HEK293 (cell line): ENCODE results near the gene HOXA3.

ENCODE experiments used
- CTCF ChIA-PET: fragments of 350-600 bp; formaldehyde crosslinking; extraction: SDS; loops from one replicate; lab custom pipeline; 2021; ENCODE audit warnings: antibody characterized with exemption; lab: Yijun Ruan, JAX
- POLR2A ChIA-PET: fragments of 300-600 bp; formaldehyde crosslinking; extraction: SDS; loops from one replicate; lab custom pipeline; 2020; ENCODE audit warnings: antibody characterized with exemption, inconsistent platforms; lab: Yijun Ruan, JAX
- H3K27ac ChIP-seq: fragments of 200-500 bp; sonication (Bioruptor generic); 2 replicates; pipeline ENCODE4 v1.5.1; 2014; ENCODE audit warnings: low read depth, low read length, control low read depth, inconsistent platforms; ENCODE audit errors: extremely low read depth
- H3K36me3 ChIP-seq, 2 experiments: fragments of 200-500 bp in 1 of 2; sonication (Bioruptor generic) in 1 of 2; 1 replicate in 1 of 2; 2 replicates in 1 of 2; pipeline ENCODE4 v1.5.1; 2014 to 2017; ENCODE audit warnings: inconsistent platforms in 2 of 2, low read length in 2 of 2; ENCODE audit not compliant: control insufficient read depth in 2 of 2, insufficient read depth in 1 of 2
- H3K4me1 ChIP-seq: fragments of 200-500 bp; sonication (Bioruptor generic); 2 replicates; pipeline ENCODE4 v1.5.1; 2014; ENCODE audit warnings: mild to moderate bottlenecking, low read length, inconsistent platforms; ENCODE audit not compliant: control insufficient read depth, insufficient read depth
- H3K4me3 ChIP-seq: 2 replicates; pipeline ENCODE4 v1.5.1; 2011; ENCODE audit warnings: low read depth, mild to moderate bottlenecking, control low read depth, low read length, moderate library complexity
- H3K9me3 ChIP-seq: fragments of 200-500 bp; sonication (Bioruptor generic); 2 replicates; pipeline ENCODE4 v1.5.1; 2014; ENCODE audit warnings: low read depth, low read length, inconsistent platforms; ENCODE audit not compliant: control insufficient read depth, insufficient read depth
- BCL6B ChIP-seq: fragments of 450-650 bp; formaldehyde crosslinking; IDR thresholded peaks from 2 replicates; pipeline ENCODE4 v1.5.1; 2017; ENCODE audit warnings: missing biosample characterization, missing genetic modification characterization
- GLI4 ChIP-seq: fragments of 450-650 bp; formaldehyde crosslinking; IDR thresholded peaks from 2 replicates; pipeline ENCODE4 v1.5.1; 2016; ENCODE audit warnings: missing biosample characterization, missing genetic modification characterization
- HOXD13 ChIP-seq: sonication (generic); formaldehyde crosslinking; IDR thresholded peaks from 2 replicates; pipeline ENCODE4 v1.8.0; 2022; ENCODE audit warnings: missing genetic modification reagents, borderline replicate concordance
- PRDM10 ChIP-seq: fragments of 450-650 bp; formaldehyde crosslinking; IDR thresholded peaks from 2 replicates; pipeline ENCODE4 v1.5.1; 2016; ENCODE audit warnings: missing biosample characterization, missing genetic modification characterization
- WT1 ChIP-seq: fragments of 450-650 bp; formaldehyde crosslinking; IDR thresholded peaks from 2 replicates; pipeline ENCODE4 v1.5.1; 2016; ENCODE audit warnings: missing biosample characterization, missing genetic modification characterization
- YY1 ChIP-seq: fragments of 450-650 bp; formaldehyde crosslinking; IDR thresholded peaks from 2 replicates; pipeline ENCODE4 v1.5.1; 2018; ENCODE audit warnings: missing biosample characterization, missing genetic modification characterization
- ZBTB10 ChIP-seq: fragments of 450-650 bp; formaldehyde crosslinking; IDR thresholded peaks from 2 replicates; pipeline ENCODE4 v1.5.1; 2016; ENCODE audit warnings: missing biosample characterization, missing genetic modification characterization
- ZNF112 ChIP-seq: fragments of 450-650 bp; formaldehyde crosslinking; IDR thresholded peaks from 2 replicates; pipeline ENCODE4 v1.5.0; 2017; ENCODE audit warnings: missing biosample characterization, missing genetic modification characterization
- ZNF16 ChIP-seq: fragments of 450-650 bp; formaldehyde crosslinking; IDR thresholded peaks from 2 replicates; pipeline ENCODE4 v1.5.1; 2016; ENCODE audit warnings: low read depth, missing biosample characterization, missing genetic modification characterization
- ZNF23 ChIP-seq: fragments of 450-650 bp; formaldehyde crosslinking; IDR thresholded peaks from 2 replicates; pipeline ENCODE4 v1.5.1; 2016; ENCODE audit warnings: missing biosample characterization, missing genetic modification characterization, borderline replicate concordance
- ZNF274 ChIP-seq, 2 experiments: fragments of 200-500 bp in 1 of 2; fragments of 450-650 bp in 1 of 2; sonication (Bioruptor generic) in 1 of 2; formaldehyde crosslinking in 1 of 2; IDR thresholded peaks; 2 replicates each; pipeline versions ENCODE4 v1.5.1 to v1.6.1; 2014 to 2016; ENCODE audit warnings: borderline replicate concordance in 1 of 2, inconsistent platforms in 1 of 2, low read length in 1 of 2, missing biosample characterization in 1 of 2, missing genetic modification characterization in 1 of 2
- ZNF426 ChIP-seq: fragments of 450-650 bp; formaldehyde crosslinking; IDR thresholded peaks from 2 replicates; pipeline ENCODE4 v1.5.1; 2017; ENCODE audit warnings: missing biosample characterization, missing genetic modification characterization, mild to moderate bottlenecking, inconsistent platforms, moderate library complexity
- ZNF623 ChIP-seq: fragments of 450-650 bp; formaldehyde crosslinking; IDR thresholded peaks from 2 replicates; pipeline ENCODE4 v1.5.1; 2016; ENCODE audit warnings: missing biosample characterization, missing genetic modification characterization
- ZNF660 ChIP-seq: fragments of 450-650 bp; IDR thresholded peaks from 2 replicates; pipeline ENCODE4 v1.5.1; 2018; ENCODE audit warnings: missing biosample characterization, mild to moderate bottlenecking, missing genetic modification characterization
- ZNF664 ChIP-seq: fragments of 450-650 bp; formaldehyde crosslinking; IDR thresholded peaks from 2 replicates; pipeline ENCODE4 v1.5.1; 2016; ENCODE audit warnings: missing biosample characterization, missing genetic modification characterization
- ZNF76 ChIP-seq: fragments of 450-650 bp; formaldehyde crosslinking; IDR thresholded peaks from 2 replicates; pipeline ENCODE4; 2016; ENCODE audit warnings: low read depth, missing biosample characterization, missing genetic modification characterization, borderline replicate concordance
- TF ChIP-seq, protein P1 (sequence below): fragments of 450-650 bp; formaldehyde crosslinking; IDR thresholded peaks from 2 replicates; pipeline ENCODE4 v1.5.1; 2016; ENCODE audit warnings: missing biosample characterization, missing genetic modification characterization, borderline replicate concordance

HOXA3 gene

DNA sequence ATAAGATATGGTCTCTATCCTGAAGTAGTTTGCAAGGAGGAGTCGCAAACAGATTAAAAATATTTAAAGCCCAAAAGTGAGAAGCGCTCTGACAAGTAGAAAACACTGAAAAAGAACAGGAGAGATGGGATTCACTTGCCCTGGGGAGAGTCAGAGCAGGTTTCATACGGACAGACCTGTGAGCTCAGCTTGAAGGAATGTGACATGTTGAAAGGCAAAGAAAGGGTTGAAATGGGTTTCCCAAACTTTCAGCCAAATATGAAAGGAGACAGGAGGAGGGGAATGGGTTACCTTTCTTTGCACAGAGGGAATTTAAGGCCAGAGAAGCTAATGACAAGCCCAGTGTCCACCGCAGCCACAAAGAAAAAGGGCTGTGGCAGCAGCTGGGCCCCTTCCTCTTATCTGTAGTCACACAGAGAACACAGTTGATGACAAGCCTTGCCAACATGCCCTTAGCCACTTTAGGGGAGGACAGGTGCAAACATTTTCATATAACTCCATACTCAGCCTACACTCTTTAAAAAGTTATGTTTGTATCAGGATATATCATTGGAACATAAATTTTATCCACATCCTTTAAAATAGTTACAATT, 71.4 kb downstream of the HOXA3 start (continued):
- TF ChIP-seq ZBTB10 (tag by site-specific recombination) (no peak), PRDM10 (tag by site-specific recombination) (peak; percentile 78)

GRCh38 chr7:27079234-27079975, 73.0 kb downstream of the HOXA3 start:
- no peak for TF ChIP-seq ZNF76 (tag by site-specific recombination)
- TF ChIP-seq BCL6B = no peak
- TF ChIP-seq GLI4 (tag by site-specific recombination) = no peak
- TF ChIP-seq ZNF274 (IDR thresholded peaks at IDR 0.05; ENCODE audit: low read length) = no peak
- TF ChIP-seq ZNF274 (tag by site-specific recombination; IDR thresholded peaks at IDR 0.05; ENCODE audit: borderline replicate concordance) = no peak
- TF ChIP-seq HOXD13 (CRISPR knock-in tag) = no peak
- TF ChIP-seq WT1 (tag by site-specific recombination) = no peak
- TF ChIP-seq ZNF23 = no peak
- no peak for TF ChIP-seq ZNF426
- TF ChIP-seq ZNF16 (tag by site-specific recombination) = no peak
- TF ChIP-seq ZNF664 = no peak
- TF ChIP-seq ZNF112 (tag by site-specific recombination) = no peak
- no peak for TF ChIP-seq YY1 (tag by site-specific recombination)
- TF ChIP-seq, protein P1, sequence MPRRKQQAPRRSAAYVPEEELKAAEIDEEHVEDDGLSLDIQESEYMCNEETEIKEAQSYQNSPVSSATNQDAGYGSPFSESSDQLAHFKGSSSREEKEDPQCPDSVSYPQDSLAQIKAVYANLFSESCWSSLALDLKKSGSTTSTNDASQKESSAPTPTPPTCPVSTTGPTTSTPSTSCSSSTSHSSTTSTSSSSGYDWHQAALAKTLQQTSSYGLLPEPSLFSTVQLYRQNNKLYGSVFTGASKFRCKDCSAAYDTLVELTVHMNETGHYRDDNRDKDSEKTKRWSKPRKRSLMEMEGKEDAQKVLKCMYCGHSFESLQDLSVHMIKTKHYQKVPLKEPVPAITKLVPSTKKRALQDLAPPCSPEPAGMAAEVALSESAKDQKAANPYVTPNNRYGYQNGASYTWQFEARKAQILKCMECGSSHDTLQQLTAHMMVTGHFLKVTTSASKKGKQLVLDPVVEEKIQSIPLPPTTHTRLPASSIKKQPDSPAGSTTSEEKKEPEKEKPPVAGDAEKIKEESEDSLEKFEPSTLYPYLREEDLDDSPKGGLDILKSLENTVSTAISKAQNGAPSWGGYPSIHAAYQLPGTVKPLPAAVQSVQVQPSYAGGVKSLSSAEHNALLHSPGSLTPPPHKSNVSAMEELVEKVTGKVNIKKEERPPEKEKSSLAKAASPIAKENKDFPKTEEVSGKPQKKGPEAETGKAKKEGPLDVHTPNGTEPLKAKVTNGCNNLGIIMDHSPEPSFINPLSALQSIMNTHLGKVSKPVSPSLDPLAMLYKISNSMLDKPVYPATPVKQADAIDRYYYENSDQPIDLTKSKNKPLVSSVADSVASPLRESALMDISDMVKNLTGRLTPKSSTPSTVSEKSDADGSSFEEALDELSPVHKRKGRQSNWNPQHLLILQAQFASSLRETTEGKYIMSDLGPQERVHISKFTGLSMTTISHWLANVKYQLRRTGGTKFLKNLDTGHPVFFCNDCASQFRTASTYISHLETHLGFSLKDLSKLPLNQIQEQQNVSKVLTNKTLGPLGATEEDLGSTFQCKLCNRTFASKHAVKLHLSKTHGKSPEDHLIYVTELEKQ (tag by site-specific recombination) = no peak
- TF ChIP-seq ZNF623 (tag by site-specific recombination) = no peak
- no peak for TF ChIP-seq ZNF660 (tag by site-specific recombination)
- no peak overlapping the region for H3K4me3 ChIP-seq
- H3K4me1 ChIP-seq = peaks cover 2% of the 10 kb centered on the region; the same call in 1 of the 2 replicates
- ChIA-PET POLR2A (no interaction called here), CTCF (no interaction called here)
- no peaks in the 10 kb centered on the region for H3K9me3 ChIP-seq
- no peak overlapping the region for H3K27ac ChIP-seq
- H3K36me3 ChIP-seq = no peaks in the 10 kb centered on the region
